Stimulated activated CD8-positive, alpha-beta memory T cell treated with anti-CD3 and anti-CD28 coated beads, Interleukin-12 subunit alpha, Interleukin-12 subunit beta, amount 100 ng/mL, for 24 hours (primary cell): ENCODE measurements around the gene MLLT10.

Experiments used
- DNase-seq: peaks from one replicate; pipeline ENCODE4 v3.0.0-alpha.2; 2020; ENCODE audit errors: extremely low read depth

The MLLT10 gene

DNA sequence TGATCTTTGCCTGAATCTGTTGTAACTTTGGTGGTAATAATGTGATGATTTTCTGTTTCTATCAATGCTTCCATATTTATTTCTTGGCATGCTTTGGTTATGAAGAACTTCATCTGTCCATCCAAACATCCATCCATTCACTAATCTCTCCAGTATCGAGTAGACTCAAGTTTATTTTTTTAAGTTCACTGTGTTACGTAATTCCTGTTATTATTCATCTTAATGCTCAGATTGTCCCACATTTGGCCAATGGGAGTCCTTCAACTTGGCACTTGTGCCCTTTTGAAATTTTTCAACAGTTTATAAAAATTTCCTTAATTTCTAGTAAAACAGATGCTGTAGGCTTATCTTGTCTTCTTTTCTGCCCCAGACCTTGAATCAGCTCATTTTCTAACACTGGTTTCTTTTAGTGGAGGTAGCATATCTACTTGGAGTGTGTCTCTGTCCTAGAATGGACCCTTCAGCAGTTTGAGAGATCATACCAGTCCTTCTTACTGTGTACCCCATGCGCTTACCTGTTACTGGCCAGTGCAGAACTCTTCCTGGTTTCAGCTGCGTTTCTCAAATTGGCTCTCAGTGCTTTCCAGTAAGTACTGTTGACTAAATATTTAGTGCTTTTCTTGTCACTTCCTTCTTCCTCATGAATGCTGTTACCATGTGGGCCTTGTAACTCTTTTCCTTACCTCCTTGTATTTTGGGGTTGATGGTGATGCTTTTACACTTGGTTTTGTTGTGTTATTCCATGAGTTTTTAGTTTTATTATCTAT is 100.8 kb downstream of the MLLT10 start:
- DNase-seq = no peak

DNA sequence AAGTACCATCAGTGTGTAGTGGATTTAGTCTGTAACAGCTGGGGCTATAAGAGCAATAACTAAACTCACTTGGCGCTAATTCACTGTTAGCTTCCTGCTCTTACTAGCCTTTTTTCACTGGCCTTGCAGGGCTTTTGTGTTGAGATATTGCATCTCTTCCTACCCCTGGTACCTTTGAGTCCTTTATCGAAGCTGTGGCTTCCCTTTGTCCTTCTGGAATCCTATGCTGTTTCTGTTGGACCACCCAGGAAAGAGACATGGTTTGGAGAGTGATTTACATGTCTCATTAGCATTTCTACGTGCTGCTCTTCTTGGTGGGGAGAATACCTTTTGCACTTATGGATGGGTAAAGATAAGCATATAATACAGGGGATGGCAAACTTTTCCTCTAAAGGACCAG is 103.8 kb downstream of the MLLT10 start:
- DNase-seq = no peak

DNA sequence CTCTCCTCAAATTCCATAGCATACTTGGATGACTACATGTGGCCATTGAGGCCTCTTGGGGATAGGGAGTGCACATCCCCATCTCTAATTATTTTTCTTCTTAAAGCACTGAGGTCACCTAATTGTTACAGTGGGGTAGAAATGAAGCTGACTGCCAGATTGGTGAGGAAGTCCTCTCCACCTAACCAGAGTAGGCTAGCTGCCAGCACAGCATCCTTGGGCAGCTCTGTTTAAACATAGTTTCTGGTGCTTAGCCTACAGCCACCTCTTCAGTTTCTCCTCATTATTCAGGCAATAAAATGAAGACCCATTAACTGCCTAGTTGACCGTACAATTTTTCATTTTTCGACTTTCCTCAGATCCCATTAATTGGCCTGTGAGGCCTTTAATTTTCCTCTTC is 104.6 kb downstream of the MLLT10 start:
- no peak for DNase-seq

DNA sequence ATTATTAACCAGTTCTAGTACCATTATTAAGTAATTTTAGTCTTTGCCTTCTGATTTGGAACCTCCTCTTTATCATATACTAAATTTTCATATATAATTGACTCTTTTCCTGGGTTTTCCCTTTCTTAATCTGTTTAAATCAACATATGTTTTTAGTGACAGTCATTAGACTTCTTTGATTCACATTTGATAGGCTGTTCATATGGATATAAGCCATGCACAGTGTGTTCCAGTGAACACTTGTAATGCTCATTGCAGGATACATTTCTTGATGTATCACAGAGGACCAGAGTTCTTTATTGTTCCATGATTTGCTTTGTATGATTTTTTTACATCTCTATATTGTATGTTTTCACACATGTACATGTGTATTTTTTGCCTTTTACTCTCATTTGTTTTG is 114.0 kb downstream of the MLLT10 start:
- DNase-seq = no peak

DNA sequence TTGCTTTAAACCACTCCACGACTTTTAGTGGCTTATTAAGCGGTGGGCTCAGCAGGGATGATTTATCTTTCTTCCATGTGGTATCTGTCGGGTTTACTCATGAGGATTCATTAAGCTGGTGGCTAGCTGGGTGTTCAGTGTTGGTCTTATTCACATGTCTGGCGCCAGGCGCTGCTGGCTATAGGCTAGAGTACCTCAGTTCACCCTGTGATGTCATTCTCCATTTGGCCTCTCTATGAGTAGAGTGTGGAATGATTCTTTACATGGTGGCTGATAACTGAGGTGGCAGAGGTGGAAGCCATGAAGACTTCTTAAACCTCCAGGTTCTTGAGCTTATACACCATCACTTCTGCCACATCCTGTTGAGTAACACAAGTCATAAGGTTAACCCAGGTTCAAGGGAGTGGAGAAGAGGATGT is 115.4 kb downstream of the MLLT10 start:
- DNase-seq = no peak

DNA sequence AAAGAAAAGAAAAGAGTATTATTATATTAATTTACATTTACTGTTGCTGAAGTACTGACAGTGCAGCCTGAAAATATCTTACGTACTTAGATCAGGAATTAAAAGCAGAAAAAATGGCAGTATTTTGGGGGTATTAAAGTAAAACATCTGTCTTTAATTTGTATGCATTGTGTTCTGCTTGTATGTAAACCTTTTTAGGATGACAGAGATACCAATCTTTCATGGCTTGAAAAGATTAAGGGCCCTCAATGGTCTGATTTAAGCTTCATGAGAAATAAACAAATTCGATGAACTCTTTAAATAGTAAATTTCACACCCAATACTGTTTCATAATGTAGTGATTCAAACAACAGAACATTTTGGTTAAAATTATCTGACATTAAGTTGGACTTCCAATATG is 116.3 kb downstream of the MLLT10 start:
- no peak for DNase-seq

DNA sequence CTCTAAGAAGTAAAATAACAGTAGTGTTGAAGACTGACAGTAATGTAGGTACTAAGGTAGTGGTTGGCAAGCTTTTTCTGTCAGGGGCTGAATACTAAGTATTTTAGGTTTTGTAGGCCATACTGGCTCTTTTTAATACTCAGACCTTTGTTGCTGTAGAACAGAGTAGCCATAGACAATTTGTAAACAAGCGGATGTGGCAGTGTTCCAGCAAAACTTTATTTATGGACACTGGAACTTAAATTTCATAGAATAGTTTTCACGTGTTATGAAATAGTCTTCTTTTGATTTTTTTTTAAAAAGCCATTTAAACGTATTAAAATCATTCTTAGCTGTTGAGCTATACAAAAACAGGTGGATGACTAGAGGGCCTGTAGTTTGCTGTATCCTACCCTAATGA is 121.2 kb downstream of the MLLT10 start:
- DNase-seq = no peak

DNA sequence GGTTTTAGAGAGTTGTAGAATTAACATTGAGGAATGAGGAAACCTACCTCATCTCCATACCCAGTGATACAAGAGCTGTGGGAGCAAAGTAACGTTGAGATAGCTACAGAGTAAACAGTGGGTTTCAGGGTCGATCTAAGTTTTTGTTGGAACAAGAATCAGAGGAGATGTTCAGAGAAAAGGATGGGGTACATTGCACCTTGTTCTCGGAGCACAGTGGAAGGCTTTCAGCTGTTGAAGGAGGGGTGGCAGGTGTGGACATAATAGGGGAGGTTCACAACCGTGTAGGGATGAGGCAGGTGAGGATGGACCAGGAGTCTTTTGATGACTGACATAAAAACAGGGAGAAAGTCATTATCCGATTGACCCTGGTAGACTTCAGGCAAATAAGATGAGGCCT is 121.7 kb downstream of the MLLT10 start:
- DNase-seq = no peak

DNA sequence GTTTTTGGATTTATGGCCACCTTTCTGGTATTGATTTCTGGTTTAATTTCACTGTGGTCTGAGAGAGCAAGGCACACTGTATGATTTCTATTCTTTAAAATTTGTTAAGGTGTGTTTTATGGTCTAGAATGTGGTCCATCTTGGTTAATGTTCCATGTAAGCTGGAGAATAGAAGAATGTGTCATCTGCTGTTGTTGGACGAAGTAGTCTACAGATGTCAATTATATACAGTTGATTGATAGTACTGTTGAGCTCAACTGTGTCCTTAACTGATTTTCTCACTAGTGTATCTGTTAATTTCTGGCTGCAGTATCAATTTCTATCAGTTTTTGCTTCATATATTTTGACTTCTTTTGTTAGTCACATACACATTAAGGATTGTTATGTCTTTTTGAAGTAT is 127.1 kb downstream of the MLLT10 start:
- DNase-seq = no peak

DNA sequence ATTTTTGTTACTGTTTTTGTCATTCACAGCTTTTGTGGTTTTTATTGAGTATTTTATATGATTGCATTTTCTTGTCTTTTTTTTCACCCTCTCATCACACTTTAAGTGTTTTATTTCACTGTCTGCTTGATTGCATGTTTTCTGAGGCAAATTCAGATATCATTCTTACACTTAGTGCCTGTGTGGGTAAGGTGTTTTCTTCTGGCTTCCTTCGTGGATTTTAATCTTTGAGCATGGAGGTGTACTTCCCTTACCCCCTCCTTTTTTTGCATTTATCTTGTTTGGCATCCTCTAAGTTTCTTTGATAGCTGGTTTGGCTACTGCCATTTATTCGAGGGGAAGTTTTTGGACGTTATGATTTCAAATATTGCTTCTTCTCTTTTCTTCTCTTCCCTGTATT is 127.9 kb downstream of the MLLT10 start:
- no peak for DNase-seq

DNA sequence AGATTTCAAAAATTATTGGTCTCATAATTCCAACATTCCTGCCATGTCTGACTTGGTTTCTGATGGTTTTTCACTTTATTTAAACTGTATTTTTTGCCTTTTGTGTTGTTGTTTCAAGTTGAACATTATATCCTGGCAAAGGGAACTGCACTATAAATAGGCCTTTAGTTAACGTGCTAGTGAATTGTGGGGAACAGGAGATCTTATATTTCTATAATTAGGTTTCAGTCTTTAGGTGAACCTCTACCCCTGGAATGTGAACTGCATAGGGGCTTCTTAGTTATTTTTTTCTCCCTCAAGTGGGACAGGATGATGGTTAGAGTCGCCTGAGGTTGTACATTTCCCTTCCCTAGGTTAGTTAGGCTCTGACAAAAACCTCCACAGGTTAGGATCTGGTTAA is 128.6 kb downstream of the MLLT10 start:
- DNase-seq = no peak

DNA sequence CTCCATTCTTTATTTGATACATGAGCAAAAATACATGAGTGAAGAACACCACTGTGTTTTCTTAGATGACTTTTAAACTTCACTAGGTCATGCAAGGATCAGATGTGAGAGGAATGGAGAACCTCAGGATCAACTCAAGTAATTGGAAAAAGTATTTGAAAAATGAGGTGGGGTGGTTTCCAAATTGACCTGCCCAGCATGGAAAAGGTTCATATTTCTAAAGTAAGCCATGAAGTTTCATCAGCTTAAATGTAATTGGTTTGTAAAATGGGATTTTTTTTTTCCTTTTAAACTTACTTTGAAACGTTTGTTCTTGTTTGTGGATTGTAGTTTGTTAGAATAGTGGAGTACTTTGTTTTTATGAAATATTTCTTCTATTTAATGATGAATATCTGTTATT is 134.8 kb downstream of the MLLT10 start:
- DNase-seq = no peak

DNA sequence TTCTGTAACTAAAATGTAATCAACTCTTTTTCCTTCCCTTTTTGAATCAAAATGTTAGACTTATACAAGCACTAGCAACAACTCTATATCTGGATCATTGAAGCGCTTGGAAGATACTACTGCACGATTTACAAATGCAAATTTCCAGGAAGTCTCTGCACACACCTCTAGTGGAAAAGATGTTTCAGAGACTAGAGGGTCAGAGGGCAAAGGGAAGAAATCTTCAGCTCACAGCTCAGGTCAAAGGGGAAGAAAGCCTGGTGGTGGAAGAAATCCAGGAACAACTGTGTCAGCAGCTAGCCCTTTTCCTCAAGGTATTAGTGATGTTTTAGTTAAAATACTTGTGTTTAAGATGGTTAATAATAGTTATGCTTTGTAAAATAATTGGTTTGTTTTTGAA is 136.4 kb downstream of the MLLT10 start:
- DNase-seq = no peak

DNA sequence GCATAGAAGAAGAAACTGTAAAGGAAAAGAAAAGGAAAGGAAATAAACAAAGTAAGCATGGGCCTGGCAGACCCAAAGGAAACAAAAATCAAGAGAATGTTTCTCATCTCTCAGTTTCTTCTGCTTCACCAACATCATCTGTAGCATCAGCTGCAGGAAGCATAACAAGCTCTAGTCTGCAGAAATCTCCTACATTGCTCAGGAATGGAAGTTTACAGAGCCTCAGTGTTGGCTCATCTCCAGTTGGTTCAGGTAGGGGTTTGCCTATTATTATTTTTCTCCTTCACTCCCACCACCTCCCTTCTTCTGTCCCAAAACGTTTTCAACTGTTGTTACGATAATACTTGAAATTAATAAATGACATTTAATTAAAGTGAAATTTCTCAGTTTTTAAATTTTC is 139.6 kb downstream of the MLLT10 start:
- DNase-seq = no peak

DNA sequence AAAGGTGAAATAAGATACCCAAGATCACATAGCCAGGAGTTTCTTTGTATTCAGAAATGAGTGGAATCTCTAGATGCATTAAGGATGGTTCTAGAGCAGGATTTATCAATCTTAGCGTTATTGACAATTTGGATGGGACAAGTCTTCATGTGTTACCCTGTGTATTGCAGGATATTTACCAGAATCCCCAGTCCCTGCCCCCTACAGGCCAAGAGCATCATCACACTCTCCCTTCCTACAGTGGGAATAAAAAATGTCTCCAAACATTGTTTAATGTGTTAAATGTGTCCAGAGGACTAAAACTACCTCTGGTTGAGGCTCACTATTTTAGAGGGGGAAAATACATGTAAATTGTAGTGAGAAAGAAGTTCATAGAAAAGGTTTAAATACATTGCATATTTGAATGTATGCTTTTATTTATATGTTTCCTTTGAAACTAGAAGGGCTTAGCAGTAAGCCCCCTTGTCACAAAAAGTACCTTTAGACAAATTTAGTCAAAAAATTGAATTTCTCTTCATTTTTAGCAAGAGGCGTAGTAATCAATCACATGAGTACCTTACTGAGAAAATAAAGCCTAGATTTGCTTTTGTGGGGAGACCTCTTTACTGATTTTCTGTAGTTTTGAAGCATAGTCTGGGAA is 141.2 kb downstream of the MLLT10 start:
- no peak for DNase-seq

DNA sequence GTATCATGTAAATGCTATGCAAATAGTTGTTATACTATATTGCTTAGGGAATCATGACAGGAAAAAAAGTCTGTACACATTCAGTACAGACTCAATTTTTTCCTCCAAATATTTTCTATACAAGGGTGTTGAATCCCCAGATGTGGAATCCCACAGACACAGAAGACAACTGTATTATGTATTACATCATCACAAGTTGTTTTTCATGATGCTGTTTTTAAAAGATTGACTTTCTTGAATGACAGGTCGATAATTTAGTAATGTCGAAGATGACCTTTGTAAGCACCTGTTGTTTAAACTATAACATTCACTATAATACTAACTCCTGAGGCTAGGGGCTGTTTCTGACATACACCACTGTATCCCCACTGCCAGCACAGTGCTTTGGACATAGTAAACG is 143.5 kb downstream of the MLLT10 start:
- no peak for DNase-seq

DNA sequence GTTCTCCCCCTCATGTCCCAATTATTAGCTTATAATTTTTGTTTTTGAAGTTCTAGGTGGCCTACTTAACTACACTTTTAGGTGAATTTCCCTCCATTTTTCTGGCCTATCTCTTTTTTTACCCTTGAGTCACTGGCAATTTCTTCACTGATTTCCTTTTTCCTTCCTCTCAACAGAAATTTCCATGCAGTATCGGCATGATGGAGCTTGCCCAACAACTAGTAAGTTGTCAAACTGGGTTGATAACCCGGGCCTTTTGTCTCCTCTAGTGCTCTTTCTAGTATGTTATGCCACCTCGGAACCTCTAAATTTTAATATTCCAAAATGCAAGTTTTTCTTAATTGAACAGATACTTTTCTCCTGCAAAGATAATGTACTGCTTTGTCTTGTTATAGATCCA is 147.1 kb downstream of the MLLT10 start:
- DNase-seq = no peak

DNA sequence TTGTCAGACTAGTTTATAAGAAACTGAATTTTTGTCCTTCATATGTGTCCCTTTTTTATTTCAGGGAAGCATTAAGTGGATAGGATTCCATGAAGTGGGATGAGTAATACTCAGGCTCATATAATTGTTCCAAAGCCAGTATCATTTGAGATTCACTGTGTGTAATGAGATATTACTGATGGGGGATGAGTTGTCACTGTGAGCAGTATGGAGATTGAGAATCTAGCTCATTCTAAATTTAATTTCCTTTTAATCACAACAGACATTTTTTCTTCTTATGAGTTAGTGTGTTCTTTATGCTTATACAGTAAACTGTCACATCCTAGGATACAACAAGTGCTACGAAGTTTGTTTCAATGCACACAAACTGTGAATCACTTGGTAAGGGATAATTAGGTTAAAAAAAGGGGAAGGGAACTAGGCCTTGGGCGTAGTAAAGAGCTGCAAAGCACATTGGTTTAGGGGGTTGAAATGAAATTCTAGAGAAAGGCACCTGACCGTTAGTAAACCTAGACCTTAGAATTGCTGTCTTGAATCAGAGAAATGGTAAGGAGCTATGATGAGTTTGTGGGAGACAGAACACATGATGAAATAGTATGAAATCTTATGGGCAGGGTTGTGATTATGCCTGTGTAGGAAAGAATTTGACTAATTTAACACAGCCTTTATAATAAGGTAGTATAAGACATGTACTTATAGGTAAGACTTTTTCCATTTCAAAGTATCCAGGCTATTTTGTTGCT is 153.4 kb downstream of the MLLT10 start:
- DNase-seq = no peak

DNA sequence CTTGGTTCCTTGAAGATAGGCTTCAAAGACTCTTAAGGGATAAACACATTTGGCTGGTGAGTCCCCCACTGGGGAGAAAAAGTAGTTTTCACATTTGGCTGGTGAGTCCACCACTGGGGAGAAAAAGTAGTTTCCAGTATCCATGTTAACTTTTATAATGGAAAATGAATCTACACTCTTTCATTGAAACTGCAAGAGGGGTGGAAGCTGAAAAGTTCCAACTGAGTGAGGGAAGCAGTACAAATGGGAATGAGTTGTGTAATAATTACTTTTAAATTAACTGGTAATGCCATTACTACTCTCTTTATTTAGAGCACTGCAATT is 153.9 kb downstream of the MLLT10 start:
- no peak for DNase-seq

DNA sequence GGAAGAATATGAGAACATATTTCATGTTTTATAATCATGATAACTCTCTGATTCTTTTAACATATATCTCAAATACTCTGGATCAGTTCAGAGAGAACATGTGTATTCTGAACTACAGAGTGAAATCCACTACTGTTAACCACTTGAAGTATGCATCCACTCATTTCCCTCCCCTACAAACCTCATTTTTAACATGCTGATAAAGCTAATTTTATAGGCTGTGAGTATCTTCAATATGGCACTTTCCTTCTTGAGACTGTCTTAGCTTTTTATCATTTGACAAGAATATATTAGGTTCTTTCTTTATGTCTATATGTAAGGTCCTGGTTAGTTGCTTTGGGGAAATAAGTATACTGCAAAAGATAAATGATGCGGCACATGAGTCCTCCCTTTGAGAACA is 154.8 kb downstream of the MLLT10 start:
- DNase-seq = no peak

DNA sequence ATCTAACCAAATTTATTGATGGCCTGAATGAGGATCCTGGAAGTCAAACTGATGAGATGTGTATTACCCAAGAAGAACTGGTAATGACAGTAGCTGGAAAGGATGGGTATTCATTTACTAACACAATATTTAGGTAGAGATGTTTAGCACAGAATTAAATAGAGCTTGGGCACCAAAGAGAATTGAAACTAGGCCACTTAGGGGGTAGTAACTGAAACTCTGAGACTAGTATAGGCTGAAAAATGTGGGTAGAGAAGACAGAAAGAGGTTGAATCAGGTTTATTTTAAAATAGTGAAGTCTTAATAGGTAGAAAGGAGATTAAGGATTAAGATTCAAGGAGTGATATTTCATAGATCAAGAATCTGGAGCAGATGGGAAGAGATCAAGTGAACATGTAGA is 155.8 kb downstream of the MLLT10 start:
- DNase-seq = no peak

DNA sequence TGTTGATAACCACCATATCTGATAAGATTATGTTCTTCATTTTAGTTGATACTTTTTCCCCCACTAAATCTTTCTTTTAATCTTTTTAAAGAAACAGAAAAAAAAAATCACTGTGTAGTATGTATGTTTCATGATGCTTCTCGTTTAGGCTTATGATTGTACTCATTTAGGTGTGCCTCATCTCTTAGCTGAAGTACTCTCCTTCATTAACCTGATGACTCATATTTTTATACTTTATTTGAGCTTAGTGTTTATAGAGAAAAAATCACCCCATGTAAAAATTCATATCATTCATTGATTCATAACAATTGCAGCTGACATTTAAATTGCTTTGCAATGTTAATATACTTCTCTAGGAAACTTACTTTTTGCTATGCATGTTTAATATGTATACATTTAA is 158.9 kb downstream of the MLLT10 start:
- no peak for DNase-seq

DNA sequence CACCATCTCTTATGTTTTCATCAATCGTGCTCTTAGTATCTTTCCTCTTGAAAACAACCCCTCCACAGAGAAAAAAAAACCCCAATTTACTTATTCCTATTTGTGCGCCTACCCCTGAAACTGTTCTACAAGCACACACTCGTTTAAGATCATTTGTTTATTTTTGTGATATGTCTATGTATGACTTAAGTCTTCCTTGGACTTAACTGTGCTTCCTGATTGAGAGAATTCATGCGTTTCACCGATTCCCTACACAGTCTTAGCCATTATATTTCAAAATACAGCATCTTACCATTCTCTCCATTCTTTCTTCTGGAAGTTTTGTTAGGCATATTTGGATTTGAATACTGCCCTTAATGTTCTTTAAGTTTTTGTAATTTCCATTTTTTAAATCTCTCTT is 159.4 kb downstream of the MLLT10 start:
- DNase-seq = no peak
